Measurements from ENCODE around the gene SERBP1.
"Not testable (repeated sequence)": the region's sequence is repeated elsewhere in the genome, so short reads cannot be mapped to it uniquely, and the experiment has no call there.

The SERBP1 gene

DNA sequence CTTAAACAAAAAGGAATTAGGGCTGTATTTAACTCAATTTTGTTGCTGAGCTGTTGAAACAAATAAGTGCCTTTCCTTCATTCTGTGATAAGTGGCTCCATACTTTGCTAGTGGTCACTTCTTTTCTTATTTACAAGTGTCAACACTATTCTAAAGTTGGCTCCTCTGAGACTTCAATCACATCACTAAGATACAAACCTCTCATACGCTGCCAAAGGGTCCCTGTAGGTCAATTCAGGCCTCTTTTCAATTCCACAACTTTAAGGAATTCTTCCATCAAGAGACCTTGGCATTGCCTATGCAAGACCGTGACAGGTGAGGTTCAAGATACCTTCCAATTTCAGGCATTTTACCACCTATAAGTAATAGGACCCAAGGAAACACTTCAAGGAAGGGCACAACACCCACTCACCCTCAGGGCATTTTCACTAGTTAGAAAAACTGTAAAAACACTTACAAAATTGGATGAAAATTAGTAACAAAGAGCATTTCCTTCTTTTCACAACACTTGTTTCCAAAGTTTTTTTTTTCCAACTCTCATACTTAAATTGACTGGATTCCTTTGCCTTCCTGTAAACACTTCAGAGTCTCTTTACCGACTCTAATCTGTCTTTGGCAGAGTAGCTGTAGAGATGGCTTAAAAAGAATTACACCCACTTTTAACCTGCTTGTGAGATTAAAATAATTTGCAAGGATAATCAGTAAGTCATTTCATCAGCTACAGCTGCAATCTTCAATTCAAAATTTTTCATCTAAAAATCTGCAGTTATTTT is 24.5 kb downstream of the SERBP1 start:
- DNase-seq, result no peak

DNA sequence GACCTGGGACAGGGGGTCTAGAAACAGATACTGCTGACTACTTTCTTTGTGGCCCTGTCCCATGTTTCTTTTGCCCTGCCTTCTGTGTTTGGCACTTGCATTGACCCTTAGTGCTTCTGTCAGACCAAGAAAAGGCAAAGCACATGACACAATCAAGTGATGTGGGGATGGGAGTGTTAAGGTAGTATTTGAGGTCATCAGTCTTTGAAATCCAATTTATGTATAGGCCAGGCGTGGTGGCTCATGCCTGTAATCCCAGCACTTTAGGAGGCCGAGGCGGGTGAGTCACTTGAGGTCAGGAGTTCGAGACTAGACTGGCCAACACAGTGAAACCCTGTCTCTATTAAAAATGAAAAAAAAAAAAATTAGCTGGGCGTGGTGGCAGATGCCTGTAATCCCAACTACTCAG is 26.0 kb downstream of the SERBP1 start:
- no peak for DNase-seq

DNA sequence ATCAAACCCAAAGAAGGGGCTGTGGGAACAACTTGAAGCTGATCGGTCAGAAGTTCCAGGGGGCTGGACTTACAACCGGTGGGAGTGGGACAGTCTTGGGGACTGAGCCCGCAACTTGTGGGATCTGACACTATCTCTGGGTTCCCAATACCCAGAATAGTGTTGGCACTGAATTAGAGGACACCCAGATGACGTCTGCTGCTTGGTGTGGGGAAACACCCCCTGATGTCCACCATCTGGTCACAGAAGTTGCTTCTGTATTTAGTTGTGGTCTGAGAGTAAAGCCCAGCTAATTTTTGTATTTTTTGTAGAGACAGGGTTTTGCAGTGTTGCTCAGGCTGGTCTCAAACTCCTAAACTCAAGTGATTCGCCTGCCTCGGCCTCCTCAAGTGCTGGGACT is 28.8 kb downstream of the SERBP1 start:
- DNase-seq, result no peak

DNA sequence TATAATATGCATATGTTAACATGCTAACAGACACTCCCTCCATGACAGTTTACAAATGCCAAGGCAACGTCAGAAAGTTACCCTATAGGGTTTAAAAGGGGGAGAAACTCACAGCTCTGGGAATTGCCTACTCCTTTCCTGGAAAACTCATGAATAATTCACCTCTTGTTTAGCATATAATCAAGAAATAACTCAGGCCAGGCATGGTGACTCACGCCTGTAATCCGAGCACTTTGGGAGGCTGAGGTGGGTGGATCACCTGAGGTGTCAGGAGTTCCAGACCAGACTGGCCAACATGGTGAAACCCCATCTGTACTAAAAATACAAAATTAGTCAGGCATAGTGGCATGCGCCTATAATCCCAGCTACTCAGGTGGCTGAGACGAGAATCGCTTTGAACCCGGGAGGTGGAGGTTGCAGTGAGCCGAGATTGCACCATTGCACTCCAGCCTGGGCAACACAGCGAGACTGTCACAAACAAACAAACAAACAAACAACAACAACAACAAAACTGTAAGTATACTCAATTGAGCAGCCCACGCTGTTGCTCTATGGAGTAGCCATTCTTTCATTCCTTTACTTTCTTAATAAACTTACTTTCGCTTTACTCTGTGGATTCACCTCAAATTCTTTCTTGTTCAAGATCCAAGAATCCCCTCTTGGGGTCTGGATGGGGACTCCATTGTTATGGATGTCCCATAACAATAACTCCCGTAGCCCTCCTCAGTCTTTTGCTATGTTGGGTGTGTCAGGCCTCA is 30.0 kb downstream of the SERBP1 start:
- DNase-seq, result not testable (repeated sequence)

DNA sequence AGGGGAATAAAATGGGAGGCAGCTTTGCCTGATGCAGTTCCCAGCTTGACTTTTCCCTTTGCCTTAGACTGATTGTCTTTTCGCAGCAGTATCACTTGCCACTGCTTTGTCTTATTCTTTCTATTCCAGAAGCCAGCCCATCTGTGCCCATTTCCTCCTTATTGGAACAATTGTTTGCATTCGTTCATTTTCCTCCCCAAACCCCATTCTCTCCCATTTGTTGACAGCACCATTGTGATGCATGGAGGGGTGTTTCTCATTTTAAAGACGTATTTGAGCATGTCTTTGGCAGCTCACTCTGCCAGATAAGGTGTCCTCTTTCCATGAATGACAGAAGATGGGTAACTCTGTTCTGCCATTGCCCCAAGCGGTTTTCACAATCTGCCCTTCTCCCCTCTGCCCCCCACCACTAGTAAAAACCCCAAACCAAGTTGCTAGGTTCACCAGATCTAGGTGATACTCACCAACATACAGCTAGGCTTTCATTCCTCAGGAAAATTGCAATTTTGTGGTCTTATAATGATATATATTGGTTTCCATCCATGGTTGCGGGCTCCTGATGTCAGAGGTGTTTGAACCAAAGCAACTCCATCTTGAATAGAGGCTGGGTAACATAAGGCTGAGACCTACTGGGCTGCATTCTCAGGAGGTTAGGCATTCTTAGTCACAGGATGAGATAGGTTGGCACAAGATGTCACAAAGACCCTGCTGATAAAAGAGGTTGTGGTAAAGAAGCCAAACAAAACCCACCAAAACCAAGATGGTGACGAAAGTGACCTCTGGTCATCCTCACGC is 30.8 kb downstream of the SERBP1 start:
- no peak for DNase-seq

DNA sequence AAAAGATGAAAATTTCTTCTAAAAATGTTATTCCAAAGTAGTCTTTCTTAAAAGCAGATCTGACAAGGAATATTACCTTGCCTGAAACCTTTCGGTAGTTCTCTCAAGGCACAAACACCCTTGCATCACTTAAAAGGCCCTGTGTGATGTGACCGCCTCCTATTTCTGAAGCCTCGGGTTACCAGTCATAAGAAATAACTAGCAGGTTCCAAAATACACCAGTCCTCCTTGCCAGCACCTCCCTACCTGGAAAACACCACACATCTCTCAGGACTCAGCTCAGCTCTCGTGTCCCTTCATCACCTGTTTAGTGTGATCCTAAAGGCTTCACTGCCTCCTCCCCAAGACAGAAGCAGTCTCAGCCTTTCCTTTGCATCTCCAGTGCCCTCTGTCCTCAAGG is 35.7 kb downstream of the SERBP1 start:
- DNase-seq, result no peak

DNA sequence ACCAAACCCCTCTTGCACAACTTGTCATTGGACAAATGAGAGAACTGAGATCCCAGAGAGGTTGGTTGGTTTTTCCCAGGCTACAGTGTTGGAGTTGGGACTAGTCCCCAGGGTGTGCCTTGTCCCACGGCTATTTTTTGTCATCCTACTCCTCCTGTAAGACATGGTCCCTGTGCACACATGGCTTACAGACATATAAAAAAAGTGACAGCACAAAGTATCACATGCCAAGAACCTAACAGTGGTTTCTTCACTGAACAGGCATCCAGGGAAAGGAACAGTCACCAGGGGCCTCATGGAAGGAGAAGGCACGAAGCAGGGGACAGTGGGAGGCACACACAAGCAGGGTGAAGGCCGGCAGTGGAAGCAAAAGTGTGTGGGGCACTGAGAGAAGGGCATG is 36.5 kb downstream of the SERBP1 start:
- no peak for DNase-seq

DNA sequence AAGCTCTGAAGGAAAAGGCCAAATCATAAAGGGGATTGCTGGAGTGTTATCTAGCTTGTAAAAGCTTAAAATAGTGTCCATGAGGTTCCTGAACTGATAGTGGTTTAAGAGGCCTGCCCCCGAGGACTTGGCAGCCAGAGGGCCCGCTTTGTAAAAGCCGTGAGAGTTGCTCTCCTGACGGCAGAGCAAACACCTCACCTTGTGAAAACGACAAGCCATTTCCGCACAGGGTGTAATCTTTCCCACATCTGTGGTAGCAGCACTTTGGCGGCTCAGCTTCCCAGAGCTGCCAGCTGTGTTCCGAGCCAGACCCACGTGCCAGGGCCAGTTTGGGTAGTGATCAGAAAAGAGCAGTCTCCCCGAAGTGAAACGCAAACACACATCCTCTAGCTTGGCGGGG is 37.0 kb downstream of the SERBP1 start:
- DNase-seq, result no peak

DNA sequence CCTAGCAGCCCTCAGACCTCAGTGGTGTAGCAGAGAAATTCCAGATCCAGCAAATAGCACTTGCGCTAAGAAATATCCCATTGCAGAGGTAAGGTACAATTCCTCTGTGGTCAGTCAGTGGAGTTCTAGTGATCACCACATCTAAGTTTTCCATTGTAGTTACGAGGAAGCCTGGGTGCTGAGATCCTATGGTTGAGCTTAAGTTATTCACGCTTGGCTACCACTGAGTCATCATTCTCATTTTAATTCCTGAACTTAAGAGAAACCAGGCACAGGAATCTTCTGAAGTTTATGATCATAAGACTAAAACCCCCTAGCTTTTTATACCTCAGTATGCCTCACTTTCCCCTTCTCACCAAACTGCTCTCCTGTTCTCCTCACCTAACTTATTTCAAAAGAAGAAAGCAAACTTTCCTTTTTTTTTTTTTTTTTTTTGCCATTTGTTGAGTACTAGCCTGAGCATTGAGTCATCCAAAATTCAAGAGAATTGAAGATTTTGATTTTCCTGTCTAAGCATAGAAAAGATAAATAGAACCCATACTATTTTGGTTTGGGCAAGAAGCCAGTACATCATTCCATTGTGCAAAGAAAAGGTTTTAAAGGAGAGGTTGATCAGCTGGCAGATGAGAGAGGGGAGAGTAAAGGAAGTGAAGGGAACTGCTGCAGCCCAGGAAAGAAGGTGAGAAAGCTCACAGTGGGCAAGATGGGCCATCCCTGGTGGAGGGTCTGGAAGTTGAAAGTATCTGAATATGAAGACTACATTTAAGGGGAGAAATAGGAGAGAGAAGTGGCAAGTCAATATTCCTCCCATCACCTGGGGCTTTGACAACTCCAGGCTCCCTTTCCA is 39.9 kb downstream of the SERBP1 start:
- DNase-seq, result no peak

DNA sequence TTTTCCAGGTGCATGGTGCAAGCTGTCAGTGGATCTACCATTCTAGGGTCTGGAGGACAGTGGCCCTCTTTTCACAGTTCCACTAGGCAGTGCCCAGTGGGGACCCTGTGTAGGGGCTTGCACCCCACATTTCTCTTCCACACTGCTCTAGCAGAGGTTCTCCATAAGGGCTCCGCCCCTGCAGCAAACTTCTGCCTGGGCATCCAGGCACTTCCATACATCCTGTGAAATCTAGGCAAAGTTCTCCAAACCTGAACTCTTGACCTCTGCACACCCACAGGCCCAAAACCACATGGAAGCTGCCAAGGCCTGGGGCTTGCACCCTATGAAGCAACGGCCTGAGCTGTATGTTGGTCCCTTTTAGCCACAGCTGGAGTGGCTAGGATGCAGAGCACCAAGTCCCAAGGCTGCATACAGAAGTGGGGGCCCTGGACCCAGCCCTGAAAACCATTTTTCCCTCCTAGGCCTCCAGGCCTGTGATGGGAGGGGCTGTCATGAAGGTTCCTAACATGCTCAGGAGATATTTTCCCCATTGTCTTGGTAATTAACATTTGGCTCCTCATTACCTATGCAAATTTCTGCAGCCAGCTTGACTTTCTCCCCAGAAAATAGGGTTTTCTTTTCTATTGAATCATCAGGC is 46.1 kb downstream of the SERBP1 start:
- DNase-seq, result no peak

DNA sequence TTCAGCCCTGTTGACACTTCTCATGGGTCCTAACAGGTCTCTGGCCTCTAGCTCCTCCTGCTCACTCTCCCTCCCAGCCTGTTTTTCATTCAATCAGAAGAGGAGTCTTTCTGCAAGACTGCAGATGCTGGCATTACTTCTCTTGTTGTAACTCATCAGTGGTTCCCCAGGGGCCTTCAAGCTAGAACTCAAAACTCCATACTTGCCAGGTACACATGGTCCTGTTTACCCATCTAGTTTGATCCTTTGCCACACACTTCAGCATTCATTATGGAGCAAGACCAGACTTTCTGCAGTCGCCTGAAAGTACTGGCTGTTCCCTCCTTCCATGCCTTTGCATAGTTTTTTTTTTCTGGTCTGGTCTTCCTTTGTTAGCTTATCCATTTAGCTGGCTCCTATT is 47.9 kb downstream of the SERBP1 start:
- DNase-seq, result no peak

DNA sequence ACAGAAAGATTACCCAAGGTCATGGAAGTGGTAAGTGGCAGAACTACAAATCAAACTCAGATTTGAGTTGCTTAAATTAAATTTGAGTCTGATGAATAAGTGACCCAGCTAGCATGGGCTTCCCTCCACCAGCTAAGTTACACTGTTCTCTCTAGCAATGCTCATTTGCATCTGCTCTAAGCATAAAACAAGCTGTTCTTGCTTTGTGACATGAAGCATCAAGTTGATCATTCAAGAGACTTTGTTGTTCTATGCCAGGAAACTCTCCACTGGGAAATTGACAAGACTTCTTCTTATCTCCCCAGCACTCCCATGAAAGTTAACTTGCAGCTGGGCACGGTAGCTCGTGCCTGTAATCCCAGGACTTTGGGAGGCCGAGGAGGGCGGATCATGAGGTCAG is 49.0 kb downstream of the SERBP1 start:
- DNase-seq, result no peak

DNA sequence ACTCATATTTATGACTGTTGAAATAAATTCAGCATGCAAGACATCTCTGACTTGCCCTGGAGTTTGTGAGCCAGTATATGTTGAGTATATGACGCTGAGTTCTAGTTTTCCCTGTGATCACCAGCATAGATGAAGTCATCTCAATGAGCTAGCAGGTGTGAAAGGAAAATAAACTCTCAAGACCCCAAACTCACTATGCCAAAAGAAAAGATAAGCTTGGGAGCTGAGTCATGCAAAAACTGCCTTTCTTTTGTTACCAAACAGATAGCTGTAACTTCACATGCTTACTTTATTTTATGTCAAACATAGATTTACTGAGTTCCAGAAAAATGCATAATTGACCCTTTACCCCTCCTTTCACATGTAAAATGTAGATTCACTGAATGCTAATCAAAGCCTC is 52.9 kb downstream of the SERBP1 start:
- DNase-seq, result no peak

DNA sequence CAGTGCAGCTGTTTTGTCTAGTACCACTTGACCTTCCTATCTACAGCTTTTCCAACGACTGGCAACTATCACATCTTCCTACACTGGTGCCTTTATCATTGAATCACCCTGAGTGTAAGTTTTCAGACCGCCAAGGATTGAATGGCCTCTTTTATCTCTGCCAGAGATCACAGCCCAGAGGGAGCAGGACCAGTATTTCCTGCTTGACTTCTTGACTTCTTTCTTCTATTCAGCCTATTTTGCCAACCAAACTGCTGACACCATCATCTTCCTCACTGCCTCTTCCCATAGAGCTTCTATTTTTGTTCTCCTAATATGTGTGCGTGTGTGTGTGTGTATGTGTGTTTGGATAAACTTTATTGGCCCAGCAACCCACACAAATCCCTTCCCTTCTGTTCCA is 53.8 kb downstream of the SERBP1 start:
- no peak for DNase-seq

DNA sequence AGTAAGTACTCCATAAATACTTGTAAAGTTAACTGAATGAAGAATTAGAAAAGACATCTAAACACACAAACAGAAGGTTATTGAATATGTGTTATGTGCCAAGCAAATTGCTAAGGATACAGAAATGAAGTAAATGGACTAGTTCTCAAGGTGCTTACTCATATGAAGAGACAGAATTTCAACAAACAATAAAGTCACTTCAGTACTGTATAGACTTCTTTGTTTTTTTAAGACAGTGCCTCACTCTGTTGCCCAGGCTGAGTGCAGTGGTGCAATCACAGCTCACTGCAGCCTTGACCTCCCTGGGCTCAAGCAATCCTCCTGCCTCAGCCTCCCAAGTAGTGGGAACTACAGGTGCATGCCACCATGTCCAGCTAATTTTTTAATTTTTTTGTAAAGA is 57.3 kb downstream of the SERBP1 start:
- DNase-seq, result no peak

DNA sequence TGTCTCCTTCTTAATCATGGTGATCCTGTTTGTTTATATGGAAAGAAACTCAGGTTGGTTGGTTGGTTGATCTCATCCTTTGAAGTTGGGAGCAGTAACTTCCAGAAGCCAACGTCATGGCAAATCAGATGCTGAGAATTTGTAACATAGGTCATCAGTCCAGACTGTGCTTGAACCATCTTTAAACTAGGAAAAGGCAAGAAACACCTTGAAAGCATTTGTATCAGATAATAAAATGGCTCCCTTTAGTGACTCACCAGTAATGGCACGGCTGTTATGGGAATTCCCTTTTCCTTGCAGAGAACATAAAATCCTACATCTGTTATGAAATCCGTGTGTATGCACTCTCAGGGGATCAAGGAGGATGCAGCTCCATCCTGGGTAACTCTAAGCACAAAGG is 58.1 kb downstream of the SERBP1 start:
- DNase-seq, result no peak

DNA sequence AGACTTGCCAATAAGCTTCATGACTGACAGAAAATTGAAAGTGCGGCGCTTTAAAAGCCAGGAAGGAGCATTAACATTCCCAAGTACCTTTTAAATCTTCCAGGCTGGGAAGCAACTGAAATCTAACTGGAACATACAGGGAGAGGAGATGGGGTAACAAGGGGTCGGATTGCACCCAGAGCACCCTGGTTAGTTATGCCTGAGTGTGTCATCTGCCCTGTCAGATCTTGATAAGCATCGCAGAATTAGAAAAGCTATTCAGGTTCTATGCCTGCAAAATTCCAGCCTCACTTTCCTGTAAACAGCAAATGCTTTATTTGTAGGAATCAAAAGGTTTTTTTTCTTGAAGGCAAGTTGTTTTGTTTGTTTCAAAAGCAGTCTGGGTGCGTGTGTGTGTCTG is 58.5 kb downstream of the SERBP1 start:
- DNase-seq, result no peak

DNA sequence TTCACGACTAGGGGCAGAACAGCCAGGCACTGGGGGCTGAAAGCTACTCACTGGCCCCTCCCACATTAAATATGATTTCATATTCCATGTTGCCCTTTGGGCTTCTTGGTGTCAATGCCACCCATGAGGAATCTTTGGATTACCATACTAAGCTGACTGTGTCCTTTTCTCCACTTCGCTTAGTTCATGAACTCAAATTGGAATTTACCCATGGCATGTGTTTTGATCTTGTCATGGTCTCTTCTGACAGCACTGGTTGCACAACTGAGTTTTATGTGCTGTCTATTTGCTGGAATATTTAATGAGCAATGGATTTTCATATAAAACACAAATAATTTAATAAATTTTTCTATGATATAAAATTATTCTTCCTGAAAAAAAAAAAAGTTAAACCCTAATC is 59.2 kb downstream of the SERBP1 start:
- DNase-seq, result no peak

DNA sequence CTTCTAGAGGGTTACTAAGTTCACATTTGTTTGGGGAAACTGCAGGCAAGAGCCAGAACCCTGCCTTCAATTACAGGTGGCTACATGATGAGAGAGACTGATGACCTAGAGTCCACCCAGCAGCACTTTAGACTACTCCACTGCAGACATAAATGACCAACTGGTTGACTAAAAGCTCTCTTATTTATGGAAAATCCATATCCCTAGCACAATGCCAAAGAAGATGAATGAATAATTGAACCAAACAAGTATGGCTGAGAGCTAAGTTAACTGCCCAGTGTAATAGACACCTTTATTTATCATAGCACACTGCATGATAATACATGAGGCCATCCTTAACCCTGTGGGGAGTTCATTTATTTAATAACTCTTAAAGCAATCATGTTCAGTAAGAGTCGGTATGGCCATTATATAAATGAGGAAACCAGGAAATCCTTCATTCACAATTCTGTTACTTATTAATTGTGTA is 62.1 kb downstream of the SERBP1 start:
- no peak for DNase-seq

DNA sequence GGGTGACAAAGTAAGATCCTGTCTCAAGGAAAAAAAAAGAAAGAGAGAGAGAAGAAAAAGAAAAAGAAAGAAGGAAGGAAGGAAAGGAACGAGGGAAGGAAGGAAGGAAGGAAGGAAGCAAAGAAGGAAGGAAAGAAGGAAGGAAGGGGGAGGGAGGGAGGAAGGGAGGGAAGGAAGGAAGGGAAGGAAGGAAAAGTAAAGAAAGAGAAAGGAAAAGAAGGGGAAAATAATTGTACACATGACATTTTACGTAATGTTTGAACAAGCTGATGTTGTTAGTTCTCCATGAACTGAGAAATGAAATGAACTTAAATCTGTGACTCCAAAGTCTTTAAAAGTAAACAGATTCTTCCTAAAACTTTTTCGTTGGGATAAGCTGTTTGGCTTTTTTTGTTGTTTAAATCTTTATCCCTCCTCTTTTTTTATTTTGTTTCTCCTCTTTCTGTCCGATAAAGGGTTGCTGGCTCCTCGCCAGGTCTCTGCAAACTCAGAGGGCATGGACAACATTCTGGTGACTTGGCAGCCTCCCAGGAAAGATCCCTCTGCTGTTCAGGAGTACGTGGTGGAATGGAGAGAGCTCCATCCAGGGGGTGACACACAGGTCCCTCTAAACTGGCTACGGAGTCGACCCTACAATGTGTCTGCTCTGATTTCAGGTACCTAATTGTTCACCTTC is 62.7 kb downstream of the SERBP1 start:
- peak; percentile 60 for DNase-seq

DNA sequence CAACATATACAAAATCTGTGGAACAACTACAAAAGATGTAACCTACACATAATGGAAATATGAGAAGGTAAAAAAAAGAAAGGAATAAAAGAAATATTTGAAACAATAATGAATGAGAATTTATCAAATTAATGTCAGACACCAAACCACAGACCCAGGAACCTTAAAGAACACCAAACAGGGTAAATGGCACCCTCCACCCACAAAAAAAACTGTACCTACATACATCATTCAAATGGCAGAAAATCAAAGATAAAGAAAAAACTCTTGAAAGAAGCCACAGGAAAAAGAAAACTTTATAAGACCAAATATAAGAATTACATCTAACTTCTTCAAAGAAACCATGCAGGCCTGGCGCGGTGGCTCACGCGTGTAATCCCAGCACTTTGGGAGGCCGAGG is 68.6 kb downstream of the SERBP1 start:
- DNase-seq, result no peak

DNA sequence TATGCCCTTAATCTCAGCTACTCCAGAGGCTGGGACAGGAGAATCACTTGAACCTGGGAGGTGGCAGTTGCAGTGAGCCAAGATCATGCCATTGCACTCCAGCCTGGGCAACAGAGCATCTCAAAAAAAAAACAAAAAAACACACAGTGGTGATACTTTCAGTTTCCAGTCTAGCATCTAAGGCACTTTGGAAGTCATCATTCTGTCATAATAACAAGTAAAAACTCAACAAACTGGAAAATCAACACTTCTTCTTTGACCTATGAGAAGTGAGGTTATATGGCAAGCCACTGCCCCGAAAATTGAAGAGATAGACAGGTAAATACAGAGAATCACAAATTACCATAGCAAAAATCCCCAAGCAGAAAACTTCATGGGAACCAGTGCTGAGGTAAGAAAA is 70.6 kb downstream of the SERBP1 start:
- no peak for DNase-seq
